ENCODE data around the gene GPR35.

Gene GPR35

DNA sequence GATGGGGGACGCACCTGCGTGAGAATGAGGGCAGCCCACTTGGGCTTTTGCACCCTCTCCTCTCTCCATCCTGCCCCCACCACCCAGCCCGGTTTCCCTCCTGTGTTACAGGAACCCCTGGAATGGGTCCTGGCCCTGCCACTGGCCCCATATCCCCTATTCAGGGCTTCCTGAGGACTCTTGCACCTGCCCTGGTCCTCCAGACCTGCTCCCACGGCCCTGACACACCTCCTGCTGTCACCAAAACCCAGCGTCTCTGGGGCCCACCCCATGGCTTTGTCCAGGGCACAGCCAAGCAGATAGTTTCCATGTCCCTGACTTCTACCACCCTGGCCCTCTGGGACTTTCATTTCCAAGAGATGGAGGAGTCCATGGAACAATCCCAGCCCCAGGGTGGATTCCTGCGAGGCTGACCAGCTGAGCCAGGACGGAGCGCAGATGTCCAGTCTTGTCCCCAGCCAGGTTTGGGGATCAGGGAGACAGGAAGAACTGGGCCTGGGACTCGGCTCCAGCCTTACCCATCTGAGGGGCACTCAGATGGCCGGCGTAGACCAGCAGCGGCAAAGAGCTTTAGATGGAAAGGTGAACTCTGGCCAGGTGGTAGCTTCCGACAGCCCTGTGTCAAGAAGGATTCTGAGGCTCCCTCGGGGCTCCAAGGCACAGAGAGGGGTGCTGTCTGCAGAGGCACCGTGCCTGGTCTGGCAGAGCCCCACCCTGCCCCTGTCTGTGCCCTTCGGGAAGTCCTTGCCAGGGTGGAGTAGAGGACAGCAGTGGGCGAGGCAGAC is 12.0 kb downstream of the GPR35 start:
- TF ChIP-seq, protein P1, sequence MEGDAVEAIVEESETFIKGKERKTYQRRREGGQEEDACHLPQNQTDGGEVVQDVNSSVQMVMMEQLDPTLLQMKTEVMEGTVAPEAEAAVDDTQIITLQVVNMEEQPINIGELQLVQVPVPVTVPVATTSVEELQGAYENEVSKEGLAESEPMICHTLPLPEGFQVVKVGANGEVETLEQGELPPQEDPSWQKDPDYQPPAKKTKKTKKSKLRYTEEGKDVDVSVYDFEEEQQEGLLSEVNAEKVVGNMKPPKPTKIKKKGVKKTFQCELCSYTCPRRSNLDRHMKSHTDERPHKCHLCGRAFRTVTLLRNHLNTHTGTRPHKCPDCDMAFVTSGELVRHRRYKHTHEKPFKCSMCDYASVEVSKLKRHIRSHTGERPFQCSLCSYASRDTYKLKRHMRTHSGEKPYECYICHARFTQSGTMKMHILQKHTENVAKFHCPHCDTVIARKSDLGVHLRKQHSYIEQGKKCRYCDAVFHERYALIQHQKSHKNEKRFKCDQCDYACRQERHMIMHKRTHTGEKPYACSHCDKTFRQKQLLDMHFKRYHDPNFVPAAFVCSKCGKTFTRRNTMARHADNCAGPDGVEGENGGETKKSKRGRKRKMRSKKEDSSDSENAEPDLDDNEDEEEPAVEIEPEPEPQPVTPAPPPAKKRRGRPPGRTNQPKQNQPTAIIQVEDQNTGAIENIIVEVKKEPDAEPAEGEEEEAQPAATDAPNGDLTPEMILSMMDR (IDR thresholded peaks at IDR 0.05), result no peak

DNA sequence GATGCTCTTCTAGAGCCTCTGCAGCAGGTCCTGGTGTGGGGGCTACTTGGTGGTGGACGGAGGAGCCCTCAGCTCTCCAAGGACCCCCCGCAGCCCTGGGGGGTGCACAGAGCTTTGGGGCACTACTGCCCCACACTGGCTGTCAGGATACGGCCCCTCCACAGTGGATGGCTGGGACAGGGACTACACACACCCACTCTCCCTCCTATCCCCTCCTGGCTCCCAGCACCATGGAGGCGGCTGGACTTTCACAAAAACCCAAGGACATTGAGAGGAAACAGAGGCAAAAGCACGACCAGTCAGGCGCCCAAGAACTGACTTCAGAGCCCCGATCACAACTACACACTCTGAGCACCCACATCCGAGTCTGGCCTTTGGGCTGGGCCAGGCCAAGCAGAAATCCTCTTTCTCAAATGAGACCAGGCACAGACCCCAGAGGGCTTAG is 12.6 kb downstream of the GPR35 start:
- TF ChIP-seq, protein P1 (IDR thresholded peaks at IDR 0.05), result no peak

DNA sequence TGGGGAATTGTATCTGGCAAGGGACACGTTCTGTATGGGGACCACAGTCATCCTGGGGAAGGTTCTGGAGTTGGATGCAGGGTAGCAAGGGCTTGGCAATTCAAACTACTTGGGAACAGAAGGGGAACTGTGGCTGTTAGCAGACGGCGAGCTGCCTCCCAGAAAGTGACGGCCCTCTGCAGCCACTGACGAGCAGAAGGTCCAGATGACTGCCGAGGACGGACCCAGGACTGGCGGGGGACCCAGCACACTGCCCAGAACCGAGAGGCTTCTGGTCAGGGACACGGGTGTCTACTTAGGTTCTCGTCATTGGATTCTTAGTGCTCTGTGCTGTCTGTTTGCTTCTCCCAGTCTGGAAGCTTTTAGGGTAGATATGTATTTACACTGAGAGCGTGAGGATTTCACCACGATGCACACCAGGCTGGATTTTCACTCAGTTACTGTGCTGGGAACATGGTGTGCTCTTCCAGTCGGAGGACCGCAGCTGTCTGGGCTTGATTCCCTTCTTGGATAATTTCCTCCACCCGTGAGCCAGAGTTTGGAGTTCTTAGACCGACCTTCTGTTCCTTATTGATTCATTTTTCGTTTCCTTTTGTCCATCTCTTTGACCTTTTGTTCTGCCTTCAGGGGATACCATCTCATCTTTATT is 13.4 kb downstream of the GPR35 start:
- TF ChIP-seq, protein P1 (IDR thresholded peaks at IDR 0.05), result no peak

DNA sequence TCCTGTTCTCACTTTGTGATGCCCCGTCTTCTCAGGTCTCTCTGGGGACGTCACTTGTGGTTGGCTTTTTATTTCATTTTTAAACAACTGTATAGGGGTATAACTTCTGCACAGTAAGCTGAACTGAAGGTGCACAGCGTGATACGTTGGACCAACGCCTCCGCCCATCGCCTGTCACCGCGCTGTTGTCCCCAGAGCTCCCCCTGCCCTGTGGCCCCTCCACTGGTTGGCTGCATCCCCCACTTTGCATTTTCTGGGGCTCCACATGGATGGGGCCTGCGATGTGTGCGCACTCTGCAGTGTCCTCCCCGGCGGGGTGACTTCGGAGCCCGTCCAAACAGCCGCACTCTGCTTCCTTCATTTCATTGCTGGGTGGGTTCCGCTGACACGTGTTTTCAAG is 14.3 kb downstream of the GPR35 start:
- TF ChIP-seq, protein P1 (IDR thresholded peaks at IDR 0.05), result no peak

DNA sequence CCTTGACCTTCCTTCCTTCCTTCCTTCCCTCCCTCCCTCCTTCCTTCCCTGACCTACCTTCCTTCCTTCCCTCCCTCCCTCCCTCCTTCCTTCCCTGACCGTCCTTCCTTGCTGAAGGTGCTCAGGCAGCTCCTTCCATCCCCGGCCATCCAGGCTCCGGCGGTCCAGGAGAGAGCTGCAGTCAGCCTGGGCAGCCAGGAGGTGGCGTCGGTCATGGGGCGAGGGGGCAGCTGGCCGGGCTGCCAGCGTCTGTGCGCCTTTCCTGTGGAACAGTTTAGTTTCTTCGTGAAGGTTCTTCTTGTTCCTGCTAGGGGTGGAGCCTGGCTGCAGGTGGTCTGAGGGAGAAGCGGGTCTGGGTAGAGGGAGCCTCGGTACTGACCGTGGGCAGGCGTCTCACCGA is 15.7 kb downstream of the GPR35 start:
- TF ChIP-seq, protein P1 (IDR thresholded peaks at IDR 0.05), result peak; percentile 49

DNA sequence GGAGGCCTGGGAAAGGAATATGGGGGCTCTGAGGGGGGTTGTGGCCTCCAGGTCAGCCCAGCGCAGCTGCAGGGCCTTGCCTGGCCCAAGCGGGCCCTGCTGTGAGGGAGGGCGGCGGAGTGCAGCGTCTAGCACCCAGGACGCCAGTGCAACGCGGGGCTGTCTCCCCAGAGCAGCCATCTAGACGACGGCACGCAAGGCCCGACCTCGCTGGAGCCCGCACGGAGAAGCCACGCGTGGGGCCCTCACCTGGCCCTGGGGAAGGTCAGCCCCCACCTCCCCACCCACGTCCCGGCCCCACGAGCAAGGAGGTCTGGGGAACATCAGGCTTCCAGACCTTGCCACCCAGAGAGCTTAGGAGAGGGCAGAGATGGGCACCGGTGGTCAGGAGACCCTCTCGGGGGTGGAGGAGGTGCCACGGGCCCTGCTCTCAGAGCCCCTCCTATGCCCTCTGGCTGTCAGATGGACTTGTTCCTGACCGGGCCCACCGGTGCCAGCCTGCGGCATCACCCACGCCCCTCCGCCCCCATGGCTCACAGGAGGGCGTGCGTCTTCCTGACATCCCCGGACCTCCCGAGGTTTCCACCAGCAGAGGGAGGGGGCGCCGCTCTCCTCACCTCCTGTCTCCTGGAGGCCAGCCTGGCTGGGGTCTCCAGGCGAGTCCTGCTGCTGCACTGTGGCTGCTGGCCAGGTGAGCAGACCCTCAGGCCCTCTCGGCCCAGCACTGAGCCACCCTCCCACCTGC is 17.0 kb downstream of the GPR35 start:
- TF ChIP-seq, protein P1 (IDR thresholded peaks at IDR 0.05), result no peak

DNA sequence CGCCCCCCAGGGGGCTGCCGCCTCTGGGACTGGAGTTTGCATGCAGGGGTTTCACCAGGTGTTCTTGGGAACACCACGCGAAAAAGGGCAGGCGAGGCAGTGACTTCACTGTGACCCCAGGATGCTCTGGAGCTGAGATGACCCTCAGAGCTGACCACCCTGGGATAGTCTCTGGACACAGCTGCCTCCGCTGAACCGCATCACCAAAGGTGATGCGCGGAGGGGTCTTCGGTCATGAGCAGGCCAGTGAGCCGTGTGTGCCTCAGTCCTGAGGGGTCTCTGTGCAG is 17.5 kb downstream of the GPR35 start:
- TF ChIP-seq, protein P1 (IDR thresholded peaks at IDR 0.05), result no peak
